ENCODE measurements around the gene PTGDR2. TPM values are rescaled to one million over a fixed set of nuclear protein-coding genes. Genes with fewer than 3 reads are reported as not detected.

PTGDR2 gene
- total RNA-seq, 1 donor from 2014 or later, result not detected

DNA sequence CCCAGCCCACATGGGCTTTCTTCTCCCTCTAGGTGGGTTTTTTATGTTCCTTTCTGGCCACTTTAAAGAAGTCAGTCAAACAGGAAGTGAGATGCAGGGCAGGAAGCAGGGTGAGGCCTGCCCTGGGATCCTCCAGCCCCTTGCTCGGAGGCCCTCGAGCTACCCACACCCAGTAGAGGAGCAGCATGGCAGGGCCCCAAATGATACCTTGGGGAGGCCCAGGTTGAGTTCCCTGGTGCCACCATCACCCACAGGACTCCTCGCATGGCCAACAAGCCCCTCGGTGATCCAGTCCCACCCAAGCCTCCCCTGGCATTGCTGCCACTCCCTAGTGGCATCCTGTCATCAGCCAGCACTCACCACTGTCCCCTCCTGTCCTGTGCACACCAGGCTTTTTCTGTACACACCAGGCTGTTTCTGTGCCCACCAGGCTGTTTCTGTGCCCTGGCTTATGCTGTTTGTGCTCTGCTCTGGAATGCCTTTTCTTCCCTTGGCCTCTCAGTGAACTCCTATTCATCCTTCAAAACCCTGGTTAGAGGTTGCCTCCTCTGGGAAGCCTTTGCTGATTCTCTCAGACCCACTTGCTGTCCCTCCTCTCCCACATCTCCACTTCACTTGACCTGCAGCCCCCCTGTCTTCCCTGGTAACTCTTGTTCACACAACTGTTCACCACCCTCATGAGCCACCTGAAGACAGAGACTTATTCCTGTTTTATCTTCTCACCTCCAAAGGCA is 3.1 kb upstream of the PTGDR2 start:
- DNase-seq (ENCODE audit: low read depth in 2 of 2), result no peak

DNA sequence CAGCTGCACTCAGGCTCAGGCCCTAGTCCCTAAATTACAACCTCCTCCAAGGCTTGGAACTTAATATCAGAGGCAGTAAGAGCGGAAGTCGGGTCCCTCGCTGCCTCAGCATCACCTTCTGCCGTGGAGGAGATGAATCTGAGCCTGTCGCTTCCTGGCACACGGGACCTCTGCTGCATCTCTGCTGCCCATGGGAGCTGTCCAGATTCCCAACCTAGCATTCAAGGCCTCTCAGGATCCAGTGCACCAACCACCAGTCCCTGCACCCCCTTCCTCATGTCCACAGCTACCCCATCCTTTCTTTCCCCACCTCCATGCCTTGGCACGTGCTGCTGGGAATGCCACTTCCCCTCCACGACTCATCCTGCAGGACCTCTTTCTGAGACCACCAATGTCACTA is 2.5 kb upstream of the PTGDR2 start:
- no peak for DNase-seq (ENCODE audit: low read depth in 2 of 2)

DNA sequence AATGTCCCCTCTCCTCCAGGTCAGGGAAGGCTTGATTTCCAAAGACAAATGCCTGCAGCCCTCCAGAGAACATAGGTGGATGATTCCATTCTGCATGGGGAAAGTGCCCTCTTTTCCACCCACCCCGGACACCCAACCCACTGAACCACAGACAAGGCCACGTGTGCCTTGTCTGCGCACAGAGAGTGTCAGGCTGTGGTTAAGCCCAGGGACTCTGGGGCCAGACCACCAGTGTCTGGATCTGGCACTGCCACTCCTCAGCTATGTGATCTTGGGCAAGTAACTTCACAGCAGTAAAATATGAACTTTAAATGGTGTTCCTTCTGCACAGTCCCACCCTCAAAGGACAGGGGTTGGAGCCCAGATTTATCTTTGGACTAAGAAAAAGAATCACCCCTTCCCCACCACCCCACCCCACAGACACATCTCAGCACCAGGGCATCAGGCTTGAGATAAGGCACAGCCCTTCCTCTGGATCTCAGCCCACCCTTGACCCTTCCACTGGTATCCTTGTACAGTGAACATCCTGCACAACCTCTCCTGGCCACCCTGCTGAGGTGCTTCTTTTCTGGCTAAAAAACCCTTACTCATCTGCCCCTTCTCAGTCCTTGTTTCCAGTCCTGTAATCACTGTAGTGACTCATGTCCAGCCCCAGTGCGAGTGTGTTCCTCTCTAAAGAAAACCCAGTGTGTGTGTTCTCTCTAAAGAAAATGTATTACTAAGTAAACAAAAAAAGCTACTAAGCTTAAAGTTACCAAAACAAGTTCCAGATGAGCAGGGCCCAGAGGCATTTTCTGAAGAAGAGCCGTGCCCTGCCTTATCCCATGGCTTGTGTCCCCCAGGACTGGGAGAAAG is 1.9 kb upstream of the PTGDR2 start:
- no peak for DNase-seq (ENCODE audit: low read depth in 2 of 2)

DNA sequence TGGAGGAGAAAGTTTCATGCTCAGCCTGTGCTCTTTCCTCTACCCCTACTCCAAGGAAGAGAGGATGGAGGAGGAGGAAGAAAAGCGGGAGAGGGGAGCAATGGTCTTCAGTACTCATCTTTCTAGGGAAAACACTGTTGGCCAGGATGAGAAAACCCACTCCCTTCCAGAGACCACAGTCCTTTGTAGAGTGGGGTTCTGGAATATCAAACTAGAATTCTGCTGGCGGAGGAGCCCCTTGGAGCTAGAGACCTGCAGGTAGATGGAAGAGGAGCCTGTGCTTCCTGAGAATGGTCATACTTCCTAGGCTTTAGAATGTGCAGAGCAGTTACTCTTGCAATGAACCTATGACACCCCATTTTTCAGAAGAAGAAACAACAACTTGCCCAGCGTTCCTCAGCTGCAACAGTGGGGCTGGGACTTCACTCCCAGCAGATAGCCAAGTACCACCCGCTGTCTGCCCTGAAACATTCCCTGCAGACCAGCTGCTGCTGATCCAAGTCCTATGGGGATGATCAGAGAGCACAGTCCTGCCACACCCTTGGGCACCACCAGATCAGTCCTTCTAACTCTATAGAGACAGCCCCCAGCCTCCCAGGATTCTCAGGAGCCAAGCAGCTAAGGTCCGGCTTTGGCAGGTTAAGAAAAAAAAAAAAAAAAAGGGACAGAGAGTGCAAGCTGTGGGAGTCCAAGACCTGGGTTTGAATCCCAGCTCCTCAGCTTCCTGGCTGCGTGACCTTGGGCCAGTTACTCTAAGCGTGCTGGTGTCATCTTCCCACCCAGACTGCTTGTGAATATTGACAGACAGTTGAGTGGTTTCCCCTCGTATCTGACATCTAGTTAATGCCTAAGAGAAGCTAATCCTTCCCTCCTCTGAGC is 664 bp downstream of the PTGDR2 start:
- no peak for DNase-seq (ENCODE audit: low read depth in 2 of 2)

DNA sequence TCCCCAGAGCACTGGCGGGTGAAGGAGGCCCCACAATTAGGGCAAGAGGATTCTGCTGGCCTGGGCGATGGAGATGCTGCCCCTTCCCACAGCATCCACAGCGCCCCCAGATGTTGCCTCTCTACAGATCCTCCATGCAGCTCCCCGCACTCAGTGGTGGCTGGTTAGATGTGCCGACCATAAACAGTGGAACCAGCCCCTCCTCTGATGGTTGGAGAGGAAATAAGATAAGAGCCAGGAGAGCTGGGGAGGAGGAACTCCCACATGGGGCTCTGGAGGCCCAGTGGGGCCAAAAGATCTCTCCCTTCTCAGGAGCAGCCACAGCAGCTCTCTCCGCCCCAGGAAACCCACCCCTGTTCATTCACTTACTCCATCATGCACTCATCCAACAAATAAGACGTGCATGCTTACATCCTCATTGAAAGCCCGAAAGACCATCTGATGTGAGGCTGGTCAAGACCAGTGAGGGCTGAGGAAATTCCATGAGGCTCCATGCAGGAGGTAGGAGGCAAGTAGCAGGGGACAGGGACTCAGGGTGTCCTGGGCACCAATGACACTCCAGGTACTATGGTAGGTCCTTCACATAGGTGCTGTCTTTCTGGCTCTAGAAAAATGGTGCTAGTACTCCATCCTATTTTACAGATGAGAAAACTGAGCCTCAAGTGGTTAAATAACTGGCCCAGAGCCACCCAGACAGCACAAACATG is 1.5 kb downstream of the PTGDR2 start:
- DNase-seq (ENCODE audit: low read depth in 2 of 2), result no peak

DNA sequence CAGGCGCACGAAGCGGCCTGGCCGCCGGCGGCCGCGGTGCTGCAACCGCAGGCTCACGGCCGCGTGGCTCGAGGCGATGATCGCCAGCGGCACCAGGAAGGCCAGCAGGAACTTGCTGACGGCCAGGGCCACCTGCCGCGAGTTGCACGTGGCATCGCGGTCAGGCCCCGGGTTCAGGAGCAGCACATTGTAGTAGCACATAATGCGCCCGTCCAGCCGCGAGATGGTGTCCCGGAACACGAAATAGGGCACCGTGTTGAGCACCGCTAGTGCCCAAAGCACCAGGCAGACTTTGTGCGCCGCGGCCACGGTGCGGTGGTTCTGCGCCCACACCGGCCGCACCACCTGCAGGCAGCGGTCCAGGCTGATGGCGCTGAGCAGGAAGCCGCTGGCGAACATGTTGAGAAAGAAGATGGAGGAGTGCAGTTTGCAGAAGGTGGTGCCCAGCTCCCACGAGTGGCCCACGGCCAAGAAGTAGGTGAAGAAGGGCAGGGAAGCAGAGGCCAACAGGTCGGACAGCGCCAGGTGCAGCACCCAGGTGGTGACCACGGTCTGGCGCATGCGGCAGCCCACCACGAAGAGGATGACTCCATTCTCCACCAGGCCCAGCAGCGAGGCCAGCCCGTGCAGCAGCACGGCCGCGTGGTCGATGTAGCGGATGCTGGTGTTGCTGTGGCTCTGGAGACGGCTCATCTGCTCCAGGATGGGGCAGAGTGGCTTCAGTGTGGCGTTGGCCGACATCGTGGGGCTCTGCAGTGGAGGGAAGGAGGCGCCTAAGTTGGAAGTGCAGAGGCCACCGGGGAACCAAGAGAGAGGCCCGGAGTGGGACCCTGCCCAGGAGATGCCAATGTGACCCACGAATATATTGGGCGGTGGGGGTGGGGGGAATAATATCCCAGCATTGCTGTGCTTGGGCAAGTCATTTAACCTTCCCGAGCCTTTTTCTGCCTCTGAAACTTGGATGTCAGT is 2.5 kb downstream of the PTGDR2 start:
- no peak for DNase-seq (ENCODE audit: low read depth in 2 of 2)

DNA sequence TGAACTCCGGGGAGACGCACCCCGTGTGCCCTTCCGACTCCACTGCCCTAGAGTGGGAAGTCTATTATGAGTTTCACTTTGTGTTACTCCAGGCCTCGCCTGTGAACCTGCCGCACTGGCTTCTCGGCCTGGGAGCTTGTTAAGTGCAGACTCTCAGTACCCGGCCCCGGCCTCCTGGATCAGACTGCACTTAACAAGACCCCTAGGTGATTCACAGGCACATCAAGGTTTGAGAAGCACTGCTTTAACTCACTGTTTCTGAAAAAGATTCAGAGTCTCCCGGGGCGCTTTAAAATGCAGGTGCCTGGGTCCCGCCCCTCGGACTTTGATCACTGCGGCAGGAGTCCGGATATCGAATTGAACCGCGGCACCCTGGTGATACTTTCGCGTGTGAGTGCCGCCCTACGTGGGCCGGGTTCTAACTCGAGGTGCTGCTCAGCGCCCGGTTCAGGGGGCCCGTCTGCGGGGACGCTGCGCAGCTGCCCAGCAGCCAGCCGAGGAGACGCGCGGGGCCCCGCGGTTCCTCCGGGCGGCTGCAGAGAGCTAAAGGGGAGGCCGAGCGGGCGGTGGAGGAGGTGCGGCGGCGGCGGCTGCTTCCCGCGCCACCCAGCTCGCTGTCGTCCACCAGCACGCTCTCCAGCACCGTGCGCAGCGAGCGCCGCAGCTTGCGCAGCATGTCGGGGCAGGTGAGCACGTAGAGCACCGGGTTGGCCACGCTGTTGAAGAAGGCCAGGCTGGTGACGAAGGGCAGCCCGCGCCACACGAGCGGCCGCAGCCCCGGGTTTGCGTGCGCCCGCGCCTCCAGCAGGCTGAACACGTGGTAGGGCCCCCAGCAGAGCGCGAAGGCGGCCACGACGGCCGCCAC is 3.4 kb downstream of the PTGDR2 start:
- DNase-seq (ENCODE audit: low read depth in 2 of 2), result no peak

DNA sequence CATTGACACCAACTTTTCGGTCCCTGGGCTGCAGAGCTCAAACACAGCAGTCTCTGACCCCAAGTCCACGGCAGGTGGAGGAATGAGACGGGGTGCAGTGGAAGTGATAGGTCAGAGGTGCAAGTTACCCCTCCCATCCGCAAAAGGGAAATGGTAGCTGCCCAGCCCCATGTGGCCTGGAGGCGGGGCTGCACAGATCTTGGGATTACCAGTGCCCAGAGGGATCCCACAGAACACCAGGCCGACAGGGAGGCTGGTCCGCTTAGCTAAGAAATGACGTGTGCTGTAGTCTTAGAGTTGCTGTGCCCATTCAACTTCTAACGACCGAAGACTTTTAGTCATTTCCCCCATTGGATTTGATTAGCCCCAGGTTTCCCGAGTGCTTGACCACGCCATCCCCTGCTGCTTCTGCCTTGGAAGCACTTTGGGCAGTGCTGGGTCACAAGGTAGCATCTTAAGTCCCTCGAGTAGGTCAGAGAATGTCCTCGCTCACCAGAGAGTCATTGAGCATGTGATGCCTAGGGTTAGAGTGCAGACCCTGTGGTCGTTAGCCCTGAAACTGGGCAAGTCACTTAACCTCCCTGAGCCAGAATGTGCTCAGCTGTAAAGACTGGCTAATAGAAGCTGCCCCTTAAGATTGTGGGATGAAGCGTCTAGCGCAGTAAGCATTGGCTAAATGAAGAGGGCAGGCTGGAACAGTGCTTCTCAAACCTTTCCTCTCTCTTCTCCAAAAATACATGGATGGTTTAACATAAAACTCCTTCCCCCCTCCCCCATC is 4.2 kb downstream of the PTGDR2 start:
- no peak for DNase-seq (ENCODE audit: low read depth in 2 of 2)

DNA sequence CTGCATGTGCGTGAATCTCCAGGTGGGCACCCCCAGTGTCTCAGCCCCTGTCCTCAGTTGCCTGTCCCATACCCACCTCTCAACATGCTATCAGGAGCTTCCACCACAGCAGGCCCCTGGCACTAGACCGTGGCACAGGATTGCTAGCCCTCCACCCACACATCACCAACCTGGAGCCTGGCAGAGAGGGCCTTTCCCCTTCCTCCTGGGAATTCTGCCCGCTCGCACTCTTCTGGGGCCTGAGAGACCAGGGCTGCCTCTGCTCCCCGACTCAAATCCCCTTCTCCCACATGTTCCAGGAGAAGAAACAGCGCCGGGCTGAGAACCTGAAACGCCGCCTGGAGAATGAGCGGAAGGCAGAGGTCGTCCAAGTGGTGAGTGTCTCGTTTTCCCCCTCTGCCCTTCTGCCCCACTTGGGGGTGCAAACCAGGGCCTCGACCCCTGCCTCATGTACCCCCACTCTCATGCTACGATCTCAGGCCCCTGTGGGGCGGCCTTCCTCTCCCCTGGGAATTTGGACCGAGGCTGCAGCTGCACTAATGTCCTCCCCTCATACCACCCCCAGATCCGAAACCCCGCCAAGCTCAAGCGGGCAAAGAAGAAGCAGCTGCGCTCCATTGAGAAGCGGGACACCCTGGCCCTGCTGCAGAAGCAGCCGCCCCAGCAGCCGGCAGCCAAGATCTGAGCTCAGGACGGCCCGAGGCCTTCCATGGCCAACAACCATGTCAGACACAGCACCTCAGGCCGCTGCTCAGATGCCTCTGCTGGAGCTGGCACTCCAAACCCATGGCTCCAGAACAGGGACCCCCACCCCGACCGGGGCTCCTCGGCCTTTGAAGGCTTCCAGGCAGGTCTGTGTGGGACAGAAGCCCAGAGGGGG is 5.9 kb downstream of the PTGDR2 start:
- DNase-seq (ENCODE audit: low read depth in 2 of 2), result no peak

DNA sequence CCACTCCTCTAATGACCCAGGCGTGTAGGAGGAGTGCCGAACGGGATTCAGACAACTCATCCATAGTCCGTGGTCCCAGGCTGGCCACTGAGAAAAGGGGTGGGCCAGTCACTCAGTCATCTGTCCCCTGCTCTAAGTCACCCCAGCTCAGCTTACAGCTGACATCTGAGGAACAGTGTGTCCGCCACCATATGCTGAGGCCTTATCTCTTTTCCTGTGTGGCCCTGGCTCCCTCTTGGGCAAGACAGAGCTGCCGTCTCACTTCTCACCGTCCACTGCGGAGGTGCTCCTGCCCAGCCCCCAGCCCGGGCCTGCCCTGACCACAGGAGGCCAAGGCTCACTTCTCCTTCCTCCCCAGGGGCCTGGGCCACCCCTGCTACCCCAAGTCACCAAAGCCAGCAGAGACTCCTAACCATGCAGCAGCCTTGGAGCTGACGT is 7.0 kb downstream of the PTGDR2 start:
- no peak for DNase-seq (ENCODE audit: low read depth in 2 of 2)

DNA sequence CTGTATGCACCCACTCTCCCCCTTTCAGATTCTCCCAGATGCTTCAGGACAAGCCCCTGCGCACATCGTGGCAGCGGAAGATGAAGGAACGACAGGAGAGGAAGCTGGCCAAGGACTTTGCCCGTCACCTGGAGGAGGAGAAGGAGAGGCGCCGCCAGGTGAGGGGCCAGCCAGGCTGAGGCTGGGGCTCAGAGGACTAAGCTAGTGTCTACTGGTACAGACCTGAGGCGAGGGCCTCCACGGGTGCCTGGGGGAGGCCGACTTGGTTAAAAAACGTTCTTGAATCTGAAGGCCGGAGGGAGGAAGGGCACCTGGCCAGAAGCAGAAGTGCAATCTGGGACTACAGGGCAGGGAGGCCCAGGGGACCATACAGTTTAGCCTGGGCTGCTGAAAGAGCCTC is 7.9 kb downstream of the PTGDR2 start:
- DNase-seq (ENCODE audit: low read depth in 2 of 2), result no peak

DNA sequence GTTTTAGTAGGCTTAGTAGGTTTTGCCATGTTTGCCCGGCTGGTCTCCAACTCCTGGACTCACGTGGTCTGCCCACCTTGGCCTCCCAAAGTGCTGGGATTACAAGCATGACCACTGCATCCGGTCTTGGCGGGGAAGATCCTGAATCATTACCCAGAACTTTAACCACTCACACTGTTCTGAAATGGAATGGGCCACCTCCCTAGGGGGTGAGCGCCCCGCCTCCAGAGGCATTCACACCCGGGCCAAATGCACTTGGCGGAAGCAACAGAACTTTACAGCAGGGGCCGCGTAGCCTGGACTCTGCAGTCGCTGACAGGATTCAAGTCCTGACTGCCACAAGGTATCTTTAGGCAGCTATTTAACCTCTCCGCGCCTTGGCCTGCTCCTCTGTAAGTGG is 8.5 kb downstream of the PTGDR2 start:
- DNase-seq (ENCODE audit: low read depth in 2 of 2), result no peak

DNA sequence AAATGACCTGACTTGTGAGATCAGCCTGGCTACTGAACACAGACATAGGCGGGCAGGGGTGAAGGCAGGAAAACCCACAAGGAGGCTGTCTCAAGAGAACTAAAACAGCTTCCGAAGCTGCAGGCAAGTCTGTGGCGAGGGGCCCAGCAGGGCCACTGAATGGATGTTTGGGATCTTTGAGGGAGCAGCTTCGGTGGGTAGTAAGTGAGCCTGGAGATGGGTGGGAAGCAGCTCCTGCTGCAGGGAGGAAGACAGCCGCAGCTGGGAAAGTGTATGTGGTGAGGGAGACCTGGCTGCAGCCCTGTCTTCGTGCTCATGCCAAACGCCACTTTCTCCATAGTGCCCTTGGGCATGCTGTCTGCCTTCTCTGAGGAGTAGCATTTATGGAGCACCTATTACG is 10.4 kb downstream of the PTGDR2 start:
- DNase-seq (ENCODE audit: low read depth in 2 of 2), result no peak

DNA sequence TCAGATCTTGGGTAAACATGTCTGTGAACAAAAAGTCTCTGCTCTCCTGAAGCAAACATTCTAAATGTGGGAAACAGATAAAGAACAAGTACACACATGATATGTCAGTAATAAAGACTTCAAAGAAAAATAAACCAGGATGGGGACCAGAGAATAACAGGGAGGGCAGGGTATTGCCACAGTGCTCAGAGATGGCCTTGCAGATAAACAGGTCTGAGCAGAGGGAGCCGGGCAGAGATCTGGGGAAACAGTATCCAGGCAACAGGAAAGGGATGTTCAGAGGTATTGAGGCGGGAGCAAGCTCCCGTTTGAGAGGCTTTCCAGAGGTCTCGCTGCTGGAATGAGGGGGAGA is 10.9 kb downstream of the PTGDR2 start:
- peak in 1 of 2 donors; percentile 12 for DNase-seq (ENCODE audit: low read depth in 2 of 2)

DNA sequence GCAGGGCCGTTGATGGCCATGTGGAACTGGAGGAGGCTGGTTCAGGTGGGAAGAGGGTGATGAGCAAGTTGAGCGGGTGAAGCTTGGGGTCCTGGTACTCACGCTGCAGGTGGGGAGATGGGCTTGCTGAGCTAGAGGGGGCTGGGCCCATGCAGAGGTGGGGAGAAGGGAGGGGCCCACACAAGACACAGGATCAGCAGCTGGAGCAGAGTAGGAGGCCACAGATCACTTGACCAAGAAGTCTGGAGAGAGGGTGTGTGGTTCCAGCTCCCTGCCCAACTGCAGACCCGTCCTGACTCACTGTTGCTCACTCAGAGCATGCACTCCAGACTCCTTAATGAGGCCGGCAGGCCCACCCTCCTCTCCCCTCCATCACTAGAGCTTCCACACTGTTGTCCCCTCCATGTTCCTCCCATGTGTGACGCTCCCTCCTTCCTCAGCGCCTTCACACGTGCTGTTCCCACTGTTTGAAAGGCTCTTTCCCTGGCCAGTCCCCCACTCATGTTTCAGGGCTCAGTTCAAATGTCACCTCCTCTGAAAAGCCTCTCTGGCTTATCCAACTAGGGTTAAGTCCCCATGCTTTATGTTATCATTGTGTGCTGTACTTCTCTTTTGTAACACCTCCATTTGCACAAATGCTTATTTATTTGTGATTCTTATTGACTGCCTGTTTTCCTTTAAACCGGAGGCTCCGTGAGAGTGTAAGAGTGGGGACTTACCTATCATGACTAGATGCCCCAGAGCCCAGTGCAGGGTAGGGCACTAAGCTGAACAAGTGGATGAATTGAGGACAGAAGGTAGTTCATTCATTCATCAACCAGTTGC is 11.5 kb downstream of the PTGDR2 start:
- DNase-seq (ENCODE audit: low read depth in 2 of 2), result peak in 1 of 2 donors; percentile 26

Measured in dermis microvascular lymphatic vessel endothelial cell (primary cell).